PFSK-1 (cell line): ENCODE measurements around the gene CPSF2.

Experiments used
- FOXP2 ChIP-seq: optimal IDR thresholded peaks from 2 replicates; pipeline ENCODE3; 2011; ENCODE audit warnings: borderline replicate concordance, control low read depth, inconsistent platforms; ENCODE audit not compliant: insufficient read depth; ENCODE audit errors: extremely low read length, extremely low read depth
- POLR2AphosphoS5 ChIP-seq: IDR thresholded peaks from 2 replicates; pipeline ENCODE4 v1.6.1; 2012; ENCODE audit warnings: low read depth, mild to moderate bottlenecking, control low read depth, low read length, moderate library complexity
- SIN3A ChIP-seq: IDR thresholded peaks from 2 replicates; pipeline ENCODE4 v1.6.1; 2012; ENCODE audit warnings: mild to moderate bottlenecking, low read length, moderate library complexity, borderline replicate concordance; ENCODE audit not compliant: insufficient read depth
- TAF1 ChIP-seq: IDR thresholded peaks from 2 replicates; pipeline ENCODE4 v1.6.1; 2012; ENCODE audit warnings: low read length, control low read depth, borderline replicate concordance; ENCODE audit not compliant: insufficient read depth
- TF ChIP-seq, protein P1 (sequence below), 2 experiments: IDR thresholded peaks; 2 replicates each; pipeline versions ENCODE4 v1.6.1 to v1.8.0; 2011 to 2012; ENCODE audit warnings: low read depth in 2 of 2, low read length in 2 of 2, control low read depth in 1 of 2, inconsistent platforms in 1 of 2, mild to moderate bottlenecking in 1 of 2, moderate library complexity in 1 of 2; ENCODE audit not compliant: insufficient read depth in 1 of 2

DNA sequence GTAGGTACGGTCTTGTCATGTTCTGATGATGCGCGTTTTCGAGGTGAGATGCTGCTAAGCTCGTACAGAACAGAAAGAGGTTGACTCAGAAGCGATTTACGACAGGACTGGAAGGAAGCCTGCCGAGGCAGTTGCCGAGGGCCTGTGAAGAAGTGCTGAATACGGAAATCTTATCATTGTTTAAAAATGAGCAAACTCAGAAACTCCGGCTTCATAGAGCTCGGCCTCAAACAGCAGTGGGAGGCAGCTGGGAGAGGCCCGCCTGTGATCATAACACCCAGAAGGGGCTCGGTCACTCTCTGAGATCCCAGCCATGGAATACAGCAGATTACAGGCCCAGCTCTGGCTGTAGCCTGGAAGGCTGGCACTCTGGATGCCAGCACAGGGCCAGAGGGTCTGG lies 87.4 kb downstream of the CPSF2 start:
- no peak for TF ChIP-seq POLR2AphosphoS5
- no peak for TF ChIP-seq TAF1
- TF ChIP-seq, protein P1, sequence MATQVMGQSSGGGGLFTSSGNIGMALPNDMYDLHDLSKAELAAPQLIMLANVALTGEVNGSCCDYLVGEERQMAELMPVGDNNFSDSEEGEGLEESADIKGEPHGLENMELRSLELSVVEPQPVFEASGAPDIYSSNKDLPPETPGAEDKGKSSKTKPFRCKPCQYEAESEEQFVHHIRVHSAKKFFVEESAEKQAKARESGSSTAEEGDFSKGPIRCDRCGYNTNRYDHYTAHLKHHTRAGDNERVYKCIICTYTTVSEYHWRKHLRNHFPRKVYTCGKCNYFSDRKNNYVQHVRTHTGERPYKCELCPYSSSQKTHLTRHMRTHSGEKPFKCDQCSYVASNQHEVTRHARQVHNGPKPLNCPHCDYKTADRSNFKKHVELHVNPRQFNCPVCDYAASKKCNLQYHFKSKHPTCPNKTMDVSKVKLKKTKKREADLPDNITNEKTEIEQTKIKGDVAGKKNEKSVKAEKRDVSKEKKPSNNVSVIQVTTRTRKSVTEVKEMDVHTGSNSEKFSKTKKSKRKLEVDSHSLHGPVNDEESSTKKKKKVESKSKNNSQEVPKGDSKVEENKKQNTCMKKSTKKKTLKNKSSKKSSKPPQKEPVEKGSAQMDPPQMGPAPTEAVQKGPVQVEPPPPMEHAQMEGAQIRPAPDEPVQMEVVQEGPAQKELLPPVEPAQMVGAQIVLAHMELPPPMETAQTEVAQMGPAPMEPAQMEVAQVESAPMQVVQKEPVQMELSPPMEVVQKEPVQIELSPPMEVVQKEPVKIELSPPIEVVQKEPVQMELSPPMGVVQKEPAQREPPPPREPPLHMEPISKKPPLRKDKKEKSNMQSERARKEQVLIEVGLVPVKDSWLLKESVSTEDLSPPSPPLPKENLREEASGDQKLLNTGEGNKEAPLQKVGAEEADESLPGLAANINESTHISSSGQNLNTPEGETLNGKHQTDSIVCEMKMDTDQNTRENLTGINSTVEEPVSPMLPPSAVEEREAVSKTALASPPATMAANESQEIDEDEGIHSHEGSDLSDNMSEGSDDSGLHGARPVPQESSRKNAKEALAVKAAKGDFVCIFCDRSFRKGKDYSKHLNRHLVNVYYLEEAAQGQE (IDR thresholded peaks at IDR 0.05; ENCODE audit: insufficient read depth in 1 of 2, low read depth in 2 of 2, low read length in 2 of 2): no peak
- no peak for TF ChIP-seq SIN3A
- no peak for TF ChIP-seq FOXP2
